ENCODE measurements around the gene KRT85. TPM values are rescaled to one million over a fixed set of nuclear protein-coding genes. Genes with fewer than 3 reads are reported as not detected.

KRT85 gene
- total and polyA plus RNA-seq, 2 donors from 2014 or later = 0.58 TPM; not detected in 1

GRCh38 chr12:52396656-52397055, 29.4 kb upstream of the KRT85 start:
- Histone ChIP-seq H3K27ac (ENCODE audit: low read depth in 2 of 2, low read length in 2 of 2) (no peak overlapping the region), H3K36me3 (ENCODE audit: control insufficient read depth in 2 of 3, insufficient read depth in 3 of 3, low read length in 3 of 3) (no peaks in the 10 kb centered on the region), H3K9me3 (ENCODE audit: control insufficient read depth in 2 of 3, insufficient read depth in 1 of 3, low read length in 3 of 3) (no peaks in the 10 kb centered on the region), H3K27me3 (ENCODE audit: control insufficient read depth, insufficient read depth, low read length) (no peaks in the 10 kb centered on the region), H3K9ac (ENCODE audit: low read length in 3 of 3) (no peak overlapping the region), H3K4me3 (ENCODE audit: low read length in 3 of 3) (no peak overlapping the region), H3K4me1 (ENCODE audit: control insufficient read depth in 2 of 3, insufficient read depth in 2 of 3, low read depth in 1 of 3, low read length in 3 of 3) (no peaks in the 10 kb centered on the region)
- FAIRE-seq (no peak), DNase-seq (peak in 1 of 5 donors; percentile 26)
- TF ChIP-seq, protein P1, sequence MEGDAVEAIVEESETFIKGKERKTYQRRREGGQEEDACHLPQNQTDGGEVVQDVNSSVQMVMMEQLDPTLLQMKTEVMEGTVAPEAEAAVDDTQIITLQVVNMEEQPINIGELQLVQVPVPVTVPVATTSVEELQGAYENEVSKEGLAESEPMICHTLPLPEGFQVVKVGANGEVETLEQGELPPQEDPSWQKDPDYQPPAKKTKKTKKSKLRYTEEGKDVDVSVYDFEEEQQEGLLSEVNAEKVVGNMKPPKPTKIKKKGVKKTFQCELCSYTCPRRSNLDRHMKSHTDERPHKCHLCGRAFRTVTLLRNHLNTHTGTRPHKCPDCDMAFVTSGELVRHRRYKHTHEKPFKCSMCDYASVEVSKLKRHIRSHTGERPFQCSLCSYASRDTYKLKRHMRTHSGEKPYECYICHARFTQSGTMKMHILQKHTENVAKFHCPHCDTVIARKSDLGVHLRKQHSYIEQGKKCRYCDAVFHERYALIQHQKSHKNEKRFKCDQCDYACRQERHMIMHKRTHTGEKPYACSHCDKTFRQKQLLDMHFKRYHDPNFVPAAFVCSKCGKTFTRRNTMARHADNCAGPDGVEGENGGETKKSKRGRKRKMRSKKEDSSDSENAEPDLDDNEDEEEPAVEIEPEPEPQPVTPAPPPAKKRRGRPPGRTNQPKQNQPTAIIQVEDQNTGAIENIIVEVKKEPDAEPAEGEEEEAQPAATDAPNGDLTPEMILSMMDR (IDR thresholded peaks at IDR 0.05; ENCODE audit: borderline replicate concordance, extremely low read depth, insufficient read depth) = no peak
- intact Hi-C loops (cut with DNase I) = no loop called here

- Histone ChIP-seq H3K9me3 (ENCODE audit: control insufficient read depth in 2 of 3, insufficient read depth in 1 of 3, low read length in 3 of 3) (no peaks in the 10 kb centered on the region), H3K27me3 (ENCODE audit: control insufficient read depth, insufficient read depth, low read length) (no peaks in the 10 kb centered on the region), H3K36me3 (ENCODE audit: control insufficient read depth in 2 of 3, insufficient read depth in 3 of 3, low read length in 3 of 3) (no peaks in the 10 kb centered on the region), H3K27ac (ENCODE audit: low read depth in 2 of 2, low read length in 2 of 2) (no peak overlapping the region), H3K4me1 (ENCODE audit: control insufficient read depth in 2 of 3, insufficient read depth in 2 of 3, low read depth in 1 of 3, low read length in 3 of 3) (no peaks in the 10 kb centered on the region), H3K9ac (ENCODE audit: low read length in 3 of 3) (no peak overlapping the region), H3K4me3 (ENCODE audit: low read length in 3 of 3) (no peak overlapping the region)
- FAIRE-seq (no peak), DNase-seq (peak in 2 of 5 donors; percentile 29 to 40)
- TF ChIP-seq, protein P1 (IDR thresholded peaks at IDR 0.05; ENCODE audit: borderline replicate concordance, extremely low read depth, insufficient read depth) = peak; percentile 10
- intact Hi-C loops (cut with DNase I) = no loop called here
These were observed 28.6 kb upstream of the KRT85 start for GRCh38 chr12:52395761-52396434.

DNA sequence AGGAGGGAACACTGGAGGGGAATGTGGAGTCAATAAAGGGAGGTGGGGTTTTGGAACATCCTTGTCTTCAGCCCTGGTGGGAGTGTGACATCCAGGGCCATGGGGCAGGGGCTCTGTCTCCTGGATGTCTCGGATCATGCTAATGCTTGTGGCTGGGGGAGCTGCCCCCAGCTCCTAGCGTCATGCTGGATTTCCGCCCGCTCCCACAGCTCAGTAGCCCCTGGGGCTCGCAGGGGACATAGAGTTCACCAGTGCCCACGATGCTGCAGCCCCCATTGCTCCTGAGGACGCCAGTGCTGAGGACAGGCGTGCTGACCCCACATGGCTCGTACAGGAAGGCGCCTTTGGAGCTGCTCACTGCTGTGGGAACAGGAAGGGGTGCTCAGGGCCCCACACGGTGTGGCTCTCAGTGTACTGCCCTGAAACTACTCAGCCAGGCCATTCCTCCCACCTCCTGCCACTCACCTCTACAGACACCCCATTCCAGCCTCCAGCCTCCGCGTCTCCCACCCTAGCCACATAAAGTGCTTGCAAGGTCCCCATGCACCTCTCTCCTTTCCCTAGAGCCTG, 27.6 kb upstream of the KRT85 start:
- peak in 1 of 5 donors; percentile 59 for DNase-seq
- TF ChIP-seq, protein P1 (IDR thresholded peaks at IDR 0.05; ENCODE audit: borderline replicate concordance, extremely low read depth, insufficient read depth) = no peak
- Histone ChIP-seq H3K9ac (ENCODE audit: low read length in 3 of 3) (no peak overlapping the region), H3K27ac (ENCODE audit: low read depth in 2 of 2, low read length in 2 of 2) (no peak overlapping the region), H3K27me3 (ENCODE audit: control insufficient read depth, insufficient read depth, low read length) (no peaks in the 10 kb centered on the region), H3K4me3 (ENCODE audit: low read length in 3 of 3) (no peak overlapping the region), H3K4me1 (ENCODE audit: control insufficient read depth in 2 of 3, insufficient read depth in 2 of 3, low read depth in 1 of 3, low read length in 3 of 3) (no peaks in the 10 kb centered on the region), H3K36me3 (ENCODE audit: control insufficient read depth in 2 of 3, insufficient read depth in 3 of 3, low read length in 3 of 3) (no peaks in the 10 kb centered on the region), H3K9me3 (ENCODE audit: control insufficient read depth in 2 of 3, insufficient read depth in 1 of 3, low read length in 3 of 3) (no peaks in the 10 kb centered on the region)
- intact Hi-C loops (cut with DNase I) = no loop called here
- FAIRE-seq = no peak

All from kidney (tissue), 14 donors.